ENCODE measurements around the gene C1QTNF12. TPM values are rescaled to one million over a fixed set of nuclear protein-coding genes. Genes with fewer than 3 reads are reported as not detected.

C1QTNF12 gene
- total and polyA plus RNA-seq, 2 of the 8 experiments (the other 6 are each of a cell fraction or from before 2014, with no cell fraction given), result 2.1 to 3.7 TPM

- no peak for TF ChIP-seq ATF2 (IDR thresholded peaks at IDR 0.05; ENCODE audit: low read length)
- TF ChIP-seq SIRT6 (IDR thresholded peaks at IDR 0.05; ENCODE audit: low read length), result no peak
- no peak for TF ChIP-seq ATF3 (IDR thresholded peaks at IDR 0.05; ENCODE audit: insufficient read depth, low read depth, low read length)
- TF ChIP-seq KDM5A (IDR thresholded peaks at IDR 0.05; ENCODE audit: low read length), result no peak
- no peak for TF ChIP-seq CREB1 (IDR thresholded peaks at IDR 0.05)
- TF ChIP-seq GABPA (IDR thresholded peaks at IDR 0.05; ENCODE audit: borderline replicate concordance, insufficient read depth, low read length), result no peak
- TF ChIP-seq CBX5 (IDR thresholded peaks at IDR 0.05; ENCODE audit: low read depth, low read length), result no peak
- TF ChIP-seq CHD7 (IDR thresholded peaks at IDR 0.05; ENCODE audit: insufficient replicate concordance, low read length), result no peak
- TF ChIP-seq SRF (IDR thresholded peaks at IDR 0.05; ENCODE audit: low read depth, low read length), result no peak
- no peak for TF ChIP-seq BCL11A (IDR thresholded peaks at IDR 0.05; ENCODE audit: low read depth in 2 of 2, low read length in 2 of 2)
Measured at GRCh38 chr1:1264026-1264425, 17.5 kb upstream of the C1QTNF12 start (continued).
